GM18526 (cell line): Measurements from ENCODE around the gene ANO4.

Experiments used
- POLR2A ChIP-seq: IDR thresholded peaks from 3 replicates; pipeline ENCODE4 v1.6.1; 2011; ENCODE audit not compliant: insufficient read length; ENCODE audit errors: extremely low read depth

The ANO4 gene

DNA sequence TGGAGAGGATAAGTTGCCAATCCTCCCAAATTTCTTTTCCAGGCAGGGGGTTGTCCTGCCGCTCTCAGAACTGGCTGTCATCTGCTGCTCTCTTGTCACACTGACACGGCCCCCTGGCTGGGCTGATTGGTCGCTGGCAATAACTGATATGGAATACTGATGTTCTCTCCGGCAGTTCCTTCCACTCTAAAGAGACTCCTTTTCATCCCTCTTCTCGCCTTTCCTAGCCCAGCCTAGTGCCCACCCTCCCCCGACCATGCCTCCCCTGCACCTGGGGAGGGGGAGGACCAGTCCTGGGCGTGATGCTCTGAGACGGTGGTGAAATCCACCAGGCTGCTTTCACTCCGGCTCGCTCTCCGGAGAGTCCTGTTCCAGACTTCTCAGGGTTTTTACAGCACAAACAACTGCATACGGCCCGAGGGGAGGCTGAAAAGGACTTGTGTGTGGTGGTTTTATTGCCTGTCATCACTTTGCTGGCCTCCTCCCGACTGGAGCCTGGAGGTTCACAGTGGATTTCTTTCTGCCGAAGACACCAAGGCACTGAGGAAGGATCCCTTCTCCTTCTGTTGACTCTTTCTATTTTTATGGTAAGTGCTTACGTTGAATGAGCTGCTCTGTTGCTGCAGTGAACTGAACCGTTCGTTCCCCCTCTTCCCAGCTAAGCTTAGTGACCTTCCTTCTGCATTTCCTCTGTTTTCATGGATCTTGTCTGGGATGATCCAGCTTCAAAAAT, at the start of gene ANO4:
ANO4 (plus strand) TSS at position 336 of the 733 bp plus-strand sequence. CDS start 107,010 bp downstream, outside the sequence.
- no peak for TF ChIP-seq POLR2A

GRCh38 chr12:100745378-100746071, 49.1 kb upstream of the ANO4 start:
- TF ChIP-seq POLR2A = no peak

DNA sequence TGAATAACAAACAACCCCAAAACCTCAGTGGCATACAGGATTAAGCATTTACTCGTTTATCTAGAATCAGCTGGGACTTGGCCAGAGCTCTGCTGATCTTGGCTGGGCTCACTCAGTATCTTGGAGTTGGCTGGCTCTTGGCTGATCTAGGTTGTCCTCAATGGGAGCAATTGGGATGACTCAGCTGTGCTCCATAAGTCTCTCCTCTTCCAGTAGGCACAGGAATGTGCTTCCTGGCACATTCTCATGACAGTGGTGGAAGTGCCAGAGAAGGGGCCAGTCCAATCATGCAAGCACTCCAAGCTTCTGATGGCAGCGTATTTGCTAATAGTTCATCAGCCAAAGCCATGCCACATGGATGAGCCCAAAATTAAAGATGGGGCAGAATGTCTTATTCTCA, 41.7 kb upstream of the ANO4 start:
- no peak for TF ChIP-seq POLR2A

GRCh38 chr12:100753837-100754236, 40.7 kb upstream of the ANO4 start:
- TF ChIP-seq POLR2A = no peak

DNA sequence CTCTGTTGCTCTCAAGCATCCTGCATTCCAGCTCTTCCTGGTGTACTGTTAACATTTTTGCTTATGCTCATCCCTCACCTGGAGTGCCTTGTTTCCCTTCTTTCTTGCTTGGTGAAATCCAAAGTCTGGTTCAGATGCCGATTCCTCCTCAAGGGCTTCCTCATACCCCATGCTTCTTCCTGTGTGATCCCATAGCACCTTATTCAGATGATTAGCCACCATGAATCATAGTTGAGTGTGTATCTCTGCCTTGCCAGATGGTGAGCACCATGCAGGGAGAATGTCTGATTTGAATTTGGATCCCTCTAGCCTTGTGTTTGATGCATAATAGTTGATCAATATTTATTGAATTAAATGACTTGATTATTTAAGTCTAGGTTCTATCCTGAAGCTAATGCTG, 39.4 kb upstream of the ANO4 start:
- no peak for TF ChIP-seq POLR2A

DNA sequence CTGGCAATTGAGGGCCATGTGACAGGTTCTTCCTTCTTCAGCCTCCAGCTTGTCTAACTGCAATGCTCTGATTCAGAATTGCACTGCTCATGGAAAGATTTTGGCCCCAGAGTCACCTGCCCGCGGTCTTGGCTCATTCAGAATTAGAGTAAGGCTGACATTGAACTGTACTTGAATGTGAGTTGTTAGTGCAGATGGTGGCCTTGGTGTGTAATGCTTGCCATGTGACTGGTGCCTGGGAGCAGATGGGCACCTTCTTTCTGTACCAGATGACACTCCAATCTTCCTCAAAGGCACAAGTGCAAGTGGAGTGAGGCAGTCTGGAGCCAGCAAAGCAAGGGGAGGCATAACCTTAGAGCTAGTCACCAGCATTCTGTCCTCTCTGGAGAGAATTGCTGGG, 36.5 kb upstream of the ANO4 start:
- no peak for TF ChIP-seq POLR2A

DNA sequence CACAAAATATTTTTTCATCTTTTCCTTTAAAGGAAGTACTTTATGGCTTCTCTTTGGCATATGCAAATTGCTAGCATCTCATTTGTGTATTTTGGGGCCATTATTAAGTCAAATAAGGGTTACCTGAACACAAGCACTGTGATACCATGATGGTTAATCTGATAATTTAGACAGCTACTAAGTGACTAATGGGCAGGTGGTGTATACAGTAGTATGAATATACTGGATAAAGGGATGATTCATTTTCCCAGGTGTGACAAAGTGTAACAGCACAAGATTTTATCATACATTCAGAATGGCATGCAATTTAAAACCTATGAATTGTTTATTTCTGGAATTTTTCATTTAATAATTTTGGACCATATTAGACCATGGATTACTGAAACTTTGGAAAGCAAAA, 27.2 kb upstream of the ANO4 start:
- no peak for TF ChIP-seq POLR2A

- TF ChIP-seq POLR2A = no peak
Measured at GRCh38 chr12:100767950-100768349, 26.6 kb upstream of the ANO4 start.

GRCh38 chr12:100778967-100779590, 15.5 kb upstream of the ANO4 start:
- no peak for TF ChIP-seq POLR2A

GRCh38 chr12:100789146-100789545, 5.4 kb upstream of the ANO4 start:
- TF ChIP-seq POLR2A = no peak

GRCh38 chr12:100789975-100790374, 4.6 kb upstream of the ANO4 start:
- TF ChIP-seq POLR2A = no peak

DNA sequence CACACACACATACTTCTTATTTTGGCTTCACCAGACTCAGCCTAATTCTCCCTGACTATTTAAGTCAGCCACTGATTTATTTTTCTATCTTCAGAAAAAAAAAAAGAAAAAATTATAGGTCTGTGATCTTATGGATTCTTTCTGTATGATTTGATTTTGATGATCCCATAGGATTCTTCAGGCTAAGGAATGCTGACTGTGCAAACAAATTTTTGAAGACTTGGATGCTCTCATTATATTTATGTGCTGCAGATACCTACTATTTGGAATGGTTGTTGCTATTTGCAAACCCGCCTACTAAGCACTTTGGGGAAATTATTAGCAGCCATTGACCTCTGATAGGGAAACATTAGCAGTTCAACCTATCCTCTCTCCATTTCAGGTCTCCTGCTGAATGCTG, 4.0 kb upstream of the ANO4 start:
- TF ChIP-seq POLR2A = no peak

- TF ChIP-seq POLR2A = no peak
Measured at GRCh38 chr12:100793182-100793581, 1.4 kb upstream of the ANO4 start.

DNA sequence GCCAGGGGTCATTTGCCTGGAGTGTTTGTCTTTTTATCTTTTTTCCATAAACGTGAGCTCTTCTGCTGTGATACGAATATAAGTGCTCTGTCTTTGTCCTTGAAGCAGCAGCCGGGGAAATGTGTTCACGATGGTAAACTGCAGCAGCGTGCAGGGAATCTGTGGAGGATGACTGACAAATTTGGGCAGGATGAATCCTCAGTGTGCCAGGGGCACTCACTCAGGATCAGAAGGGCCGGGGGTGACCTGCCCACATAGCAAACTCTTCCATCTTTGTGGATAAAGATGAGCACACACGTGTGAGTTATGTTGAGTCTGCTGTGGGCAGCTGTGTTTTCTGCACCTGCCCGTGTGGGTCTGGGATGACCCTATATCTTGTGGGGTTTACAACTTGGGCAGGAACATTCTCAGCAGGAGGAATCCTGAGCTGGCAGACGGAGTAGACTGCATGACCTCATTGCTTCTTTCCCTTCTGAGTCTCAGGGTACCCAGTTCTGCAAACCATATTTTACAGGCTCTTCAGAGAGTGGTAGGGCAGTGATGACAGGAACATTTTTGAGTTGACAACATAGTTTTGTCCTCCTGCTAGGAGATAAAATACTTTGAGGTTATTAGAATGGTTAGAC, 711 bp downstream of the ANO4 start:
- no peak for TF ChIP-seq POLR2A

DNA sequence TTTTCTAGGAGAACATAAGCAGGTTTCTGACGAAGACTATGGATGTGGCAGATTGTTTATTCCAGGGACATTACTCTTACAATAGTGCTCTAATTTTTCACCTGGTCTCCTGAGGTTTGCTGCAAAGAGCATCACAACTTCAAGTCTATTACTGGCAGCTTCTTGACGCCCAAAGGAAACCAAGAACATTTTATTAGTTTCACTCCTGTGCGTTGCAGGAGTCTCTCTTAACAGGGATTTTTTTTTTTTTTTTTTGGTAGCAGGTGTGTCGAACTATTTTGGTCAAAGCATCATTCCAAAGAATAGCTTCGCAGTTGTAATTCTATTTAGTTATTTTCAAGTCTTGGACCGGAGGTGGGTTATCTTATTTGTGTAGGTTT, 1.2 kb downstream of the ANO4 start:
- no peak for TF ChIP-seq POLR2A

- no peak for TF ChIP-seq POLR2A
Measured at GRCh38 chr12:100796621-100797020, 2.0 kb downstream of the ANO4 start.

GRCh38 chr12:100797246-100797645, 2.7 kb downstream of the ANO4 start:
- TF ChIP-seq POLR2A = no peak

DNA sequence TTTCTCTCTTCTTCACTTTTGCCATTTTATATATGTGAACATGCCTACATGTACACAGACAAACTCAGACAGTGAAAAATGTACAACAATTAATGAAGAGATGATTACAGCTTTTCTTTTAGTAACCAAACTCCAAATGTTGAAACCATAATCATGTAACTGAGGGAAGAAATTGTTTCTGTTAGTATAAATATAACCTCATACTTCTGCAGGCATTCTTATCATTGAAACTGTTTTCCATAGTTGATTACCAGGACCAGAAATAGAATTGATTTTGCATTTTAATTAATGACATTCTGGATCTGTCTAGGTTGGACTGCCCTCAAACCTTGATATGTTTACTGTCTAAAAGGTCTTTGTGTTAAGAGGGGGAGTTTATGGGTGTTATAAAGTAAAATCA, 3.2 kb downstream of the ANO4 start:
- TF ChIP-seq POLR2A = no peak
